ENCODE measurements around the gene VWA7.

VWA7 gene

DNA sequence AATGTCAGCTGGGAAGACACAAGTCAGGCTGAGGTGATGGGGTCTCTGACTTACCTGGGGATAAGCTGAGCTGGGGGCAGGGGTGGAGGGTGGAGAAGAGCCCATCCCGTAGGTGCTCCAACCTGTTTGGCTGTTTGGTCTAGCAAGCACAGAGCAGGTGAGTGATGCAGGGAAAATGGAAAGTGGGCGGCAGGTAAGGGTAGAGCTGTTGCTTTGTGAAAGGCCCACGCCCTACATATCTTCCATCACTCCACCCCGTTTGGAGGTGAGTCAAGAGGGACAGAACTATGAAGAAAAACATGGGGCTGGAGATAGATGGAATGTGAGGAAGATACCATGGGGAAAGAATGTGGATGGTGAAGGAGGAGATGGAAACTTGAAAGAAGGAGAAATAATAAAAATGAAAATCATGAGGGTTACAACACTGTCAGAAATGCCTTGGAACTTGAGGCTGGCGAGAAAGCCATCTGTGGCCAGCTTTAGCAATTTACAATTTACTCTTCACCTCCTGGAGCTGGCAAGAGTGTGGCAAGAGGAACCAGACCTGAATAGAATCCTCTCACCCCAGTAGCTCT lies 56.8 kb downstream of the VWA7 start:
- no peak for TF ChIP-seq SIN3A (IDR thresholded peaks at IDR 0.05; ENCODE audit: borderline replicate concordance, insufficient read depth, low read length)
- TF ChIP-seq FOXP2 (optimal IDR thresholded peaks at IDR 0.05; ENCODE audit: borderline replicate concordance, extremely low read depth, extremely low read length, insufficient read depth) = no peak
- TF ChIP-seq TAF1 (IDR thresholded peaks at IDR 0.05; ENCODE audit: borderline replicate concordance, insufficient read depth, low read length) = no peak
- TF ChIP-seq, protein P1, sequence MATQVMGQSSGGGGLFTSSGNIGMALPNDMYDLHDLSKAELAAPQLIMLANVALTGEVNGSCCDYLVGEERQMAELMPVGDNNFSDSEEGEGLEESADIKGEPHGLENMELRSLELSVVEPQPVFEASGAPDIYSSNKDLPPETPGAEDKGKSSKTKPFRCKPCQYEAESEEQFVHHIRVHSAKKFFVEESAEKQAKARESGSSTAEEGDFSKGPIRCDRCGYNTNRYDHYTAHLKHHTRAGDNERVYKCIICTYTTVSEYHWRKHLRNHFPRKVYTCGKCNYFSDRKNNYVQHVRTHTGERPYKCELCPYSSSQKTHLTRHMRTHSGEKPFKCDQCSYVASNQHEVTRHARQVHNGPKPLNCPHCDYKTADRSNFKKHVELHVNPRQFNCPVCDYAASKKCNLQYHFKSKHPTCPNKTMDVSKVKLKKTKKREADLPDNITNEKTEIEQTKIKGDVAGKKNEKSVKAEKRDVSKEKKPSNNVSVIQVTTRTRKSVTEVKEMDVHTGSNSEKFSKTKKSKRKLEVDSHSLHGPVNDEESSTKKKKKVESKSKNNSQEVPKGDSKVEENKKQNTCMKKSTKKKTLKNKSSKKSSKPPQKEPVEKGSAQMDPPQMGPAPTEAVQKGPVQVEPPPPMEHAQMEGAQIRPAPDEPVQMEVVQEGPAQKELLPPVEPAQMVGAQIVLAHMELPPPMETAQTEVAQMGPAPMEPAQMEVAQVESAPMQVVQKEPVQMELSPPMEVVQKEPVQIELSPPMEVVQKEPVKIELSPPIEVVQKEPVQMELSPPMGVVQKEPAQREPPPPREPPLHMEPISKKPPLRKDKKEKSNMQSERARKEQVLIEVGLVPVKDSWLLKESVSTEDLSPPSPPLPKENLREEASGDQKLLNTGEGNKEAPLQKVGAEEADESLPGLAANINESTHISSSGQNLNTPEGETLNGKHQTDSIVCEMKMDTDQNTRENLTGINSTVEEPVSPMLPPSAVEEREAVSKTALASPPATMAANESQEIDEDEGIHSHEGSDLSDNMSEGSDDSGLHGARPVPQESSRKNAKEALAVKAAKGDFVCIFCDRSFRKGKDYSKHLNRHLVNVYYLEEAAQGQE (IDR thresholded peaks at IDR 0.05; ENCODE audit: insufficient read depth in 1 of 2, low read depth in 2 of 2, low read length in 2 of 2) = no peak
- TF ChIP-seq POLR2AphosphoS5 (IDR thresholded peaks at IDR 0.05; ENCODE audit: low read depth, low read length) = no peak

DNA sequence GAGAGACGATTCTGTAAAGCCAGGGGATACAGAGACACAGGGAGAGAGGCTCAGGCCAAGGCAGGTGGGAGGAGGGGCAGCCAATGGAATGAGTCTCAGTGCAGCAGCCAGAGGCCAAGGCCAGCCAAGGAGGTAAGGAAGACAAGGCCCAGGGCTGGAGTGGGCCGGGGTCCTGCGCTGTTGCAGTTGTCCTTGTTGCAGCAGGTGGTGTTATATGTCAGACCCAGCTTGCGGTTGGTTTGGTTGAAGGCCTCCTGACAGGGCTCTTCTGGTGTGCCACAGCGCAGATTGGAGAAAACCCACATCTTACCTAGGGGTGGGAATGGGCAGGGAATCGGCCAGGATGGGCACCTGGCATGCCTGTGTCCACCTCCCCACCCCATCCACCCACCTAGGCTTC lies 58.1 kb downstream of the VWA7 start:
- TF ChIP-seq SIN3A (IDR thresholded peaks at IDR 0.05; ENCODE audit: borderline replicate concordance, insufficient read depth, low read length) = no peak
- no peak for TF ChIP-seq POLR2AphosphoS5 (IDR thresholded peaks at IDR 0.05; ENCODE audit: low read depth, low read length)
- TF ChIP-seq TAF1 (IDR thresholded peaks at IDR 0.05; ENCODE audit: borderline replicate concordance, insufficient read depth, low read length) = no peak
- TF ChIP-seq FOXP2 (optimal IDR thresholded peaks at IDR 0.05; ENCODE audit: borderline replicate concordance, extremely low read depth, extremely low read length, insufficient read depth) = no peak
- TF ChIP-seq, protein P1 (IDR thresholded peaks at IDR 0.05; ENCODE audit: insufficient read depth in 1 of 2, low read depth in 2 of 2, low read length in 2 of 2) = no peak

DNA sequence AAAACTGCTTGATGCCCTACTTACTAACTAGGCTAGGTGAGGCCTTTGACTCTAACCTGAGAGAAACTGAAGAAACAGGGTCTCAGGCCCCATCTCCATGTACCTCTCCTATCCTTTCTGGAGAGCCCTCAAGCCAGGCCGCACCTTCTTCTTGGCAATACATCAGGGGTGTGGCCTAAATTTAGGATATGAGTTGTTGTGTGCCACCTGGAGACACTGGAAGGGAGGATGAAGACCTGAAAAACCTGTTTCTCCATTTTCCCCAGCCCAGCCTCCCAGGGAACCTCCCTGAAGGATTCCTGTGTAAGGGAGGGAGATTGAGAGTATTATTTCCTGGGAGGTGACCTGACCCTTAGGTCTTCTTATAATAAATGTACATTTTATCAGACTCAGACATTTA lies 58.9 kb downstream of the VWA7 start:
- TF ChIP-seq, protein P1 (IDR thresholded peaks at IDR 0.05; ENCODE audit: insufficient read depth in 1 of 2, low read depth in 2 of 2, low read length in 2 of 2) = no peak
- TF ChIP-seq SIN3A (IDR thresholded peaks at IDR 0.05; ENCODE audit: borderline replicate concordance, insufficient read depth, low read length) = no peak
- TF ChIP-seq TAF1 (IDR thresholded peaks at IDR 0.05; ENCODE audit: borderline replicate concordance, insufficient read depth, low read length) = no peak
- TF ChIP-seq FOXP2 (optimal IDR thresholded peaks at IDR 0.05; ENCODE audit: borderline replicate concordance, extremely low read depth, extremely low read length, insufficient read depth) = no peak
- no peak for TF ChIP-seq POLR2AphosphoS5 (IDR thresholded peaks at IDR 0.05; ENCODE audit: low read depth, low read length)

DNA sequence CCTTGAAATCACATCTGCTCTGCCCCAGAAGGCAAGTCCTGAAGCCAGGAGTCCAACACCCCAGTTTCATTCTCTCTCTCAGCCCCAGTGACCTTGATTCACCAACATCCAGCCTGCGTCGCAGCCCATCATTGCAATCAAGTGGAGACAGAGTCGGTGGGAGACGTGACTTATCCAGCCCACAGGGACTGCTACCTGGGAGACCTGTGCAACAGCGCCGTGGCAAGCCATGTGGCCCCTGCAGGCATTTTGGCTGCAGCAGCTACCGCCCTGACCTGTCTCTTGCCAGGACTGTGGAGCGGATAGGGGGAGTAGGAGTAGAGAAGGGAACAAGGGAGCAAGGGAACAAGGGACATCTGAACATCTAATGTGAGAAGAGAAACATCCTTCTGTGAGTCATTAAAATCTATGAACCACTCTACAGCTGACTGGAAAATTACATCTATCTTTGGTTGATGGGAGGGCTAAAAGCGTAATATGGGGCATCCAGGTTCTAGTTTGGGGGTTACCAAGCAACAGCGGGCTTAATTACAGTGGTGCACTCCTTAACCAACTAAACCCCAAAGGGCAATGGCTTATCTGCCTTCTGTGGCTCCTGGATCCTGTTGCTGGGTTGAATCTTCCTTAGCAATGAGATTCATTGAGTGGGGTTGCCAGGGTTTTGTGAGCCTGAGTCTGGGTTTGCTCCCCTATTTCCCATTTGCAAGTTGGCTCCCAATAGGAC lies 59.5 kb downstream of the VWA7 start:
- TF ChIP-seq TAF1 (IDR thresholded peaks at IDR 0.05; ENCODE audit: borderline replicate concordance, insufficient read depth, low read length) = no peak
- TF ChIP-seq SIN3A (IDR thresholded peaks at IDR 0.05; ENCODE audit: borderline replicate concordance, insufficient read depth, low read length) = no peak
- TF ChIP-seq, protein P1 (IDR thresholded peaks at IDR 0.05; ENCODE audit: insufficient read depth in 1 of 2, low read depth in 2 of 2, low read length in 2 of 2) = no peak
- TF ChIP-seq FOXP2 (optimal IDR thresholded peaks at IDR 0.05; ENCODE audit: borderline replicate concordance, extremely low read depth, extremely low read length, insufficient read depth) = no peak

Measured in PFSK-1 (cell line).